HEK293 (cell line): ENCODE data around the gene MYO1E.

Source experiments
- CTCF ChIA-PET: fragments of 350-600 bp; formaldehyde crosslinking; extraction: SDS; loops from one replicate; lab custom pipeline; 2021; ENCODE audit warnings: antibody characterized with exemption; lab: Yijun Ruan, JAX
- POLR2A ChIA-PET: fragments of 300-600 bp; formaldehyde crosslinking; extraction: SDS; loops from one replicate; lab custom pipeline; 2020; ENCODE audit warnings: antibody characterized with exemption, inconsistent platforms; lab: Yijun Ruan, JAX
- H3K27ac ChIP-seq: fragments of 200-500 bp; sonication (Bioruptor generic); 2 replicates; pipeline ENCODE4 v1.5.1; 2014; ENCODE audit warnings: low read depth, low read length, control low read depth, inconsistent platforms; ENCODE audit errors: extremely low read depth
- H3K36me3 ChIP-seq, 2 experiments: fragments of 200-500 bp in 1 of 2; sonication (Bioruptor generic) in 1 of 2; 1 replicate in 1 of 2; 2 replicates in 1 of 2; pipeline ENCODE4 v1.5.1; 2014 to 2017; ENCODE audit warnings: inconsistent platforms in 2 of 2, low read length in 2 of 2; ENCODE audit not compliant: control insufficient read depth in 2 of 2, insufficient read depth in 1 of 2
- H3K4me1 ChIP-seq: fragments of 200-500 bp; sonication (Bioruptor generic); 2 replicates; pipeline ENCODE4 v1.5.1; 2014; ENCODE audit warnings: mild to moderate bottlenecking, low read length, inconsistent platforms; ENCODE audit not compliant: control insufficient read depth, insufficient read depth
- H3K4me3 ChIP-seq: 2 replicates; pipeline ENCODE4 v1.5.1; 2011; ENCODE audit warnings: low read depth, mild to moderate bottlenecking, control low read depth, low read length, moderate library complexity
- H3K9me3 ChIP-seq: fragments of 200-500 bp; sonication (Bioruptor generic); 2 replicates; pipeline ENCODE4 v1.5.1; 2014; ENCODE audit warnings: low read depth, low read length, inconsistent platforms; ENCODE audit not compliant: control insufficient read depth, insufficient read depth
- HOXC10 ChIP-seq: sonication (generic); formaldehyde crosslinking; IDR thresholded peaks from 2 replicates; pipeline ENCODE4 v1.8.1; 2023; ENCODE audit warnings: mild to moderate bottlenecking, missing genetic modification reagents
- RBAK ChIP-seq: fragments of 450-650 bp; formaldehyde crosslinking; IDR thresholded peaks from 2 replicates; pipeline ENCODE4 v1.5.1; 2016; ENCODE audit warnings: missing biosample characterization, missing genetic modification characterization
- TSHZ1 ChIP-seq: fragments of 450-650 bp; formaldehyde crosslinking; IDR thresholded peaks from 2 replicates; pipeline ENCODE4 v1.5.1; 2016; ENCODE audit warnings: missing biosample characterization, missing genetic modification characterization, borderline replicate concordance
- YY2 ChIP-seq: fragments of 450-650 bp; formaldehyde crosslinking; IDR thresholded peaks from 2 replicates; pipeline ENCODE4 v1.5.1; 2016; ENCODE audit warnings: missing biosample characterization, missing genetic modification characterization
- ZBTB1 ChIP-seq: fragments of 450-650 bp; formaldehyde crosslinking; IDR thresholded peaks from 2 replicates; pipeline ENCODE4 v1.5.1; 2016; ENCODE audit warnings: missing biosample characterization, missing genetic modification characterization
- ZBTB20 ChIP-seq: fragments of 450-650 bp; formaldehyde crosslinking; IDR thresholded peaks from 2 replicates; pipeline ENCODE4 v1.5.1; 2016; ENCODE audit warnings: missing biosample characterization, missing genetic modification characterization
- ZBTB44 ChIP-seq: fragments of 450-650 bp; IDR thresholded peaks from 2 replicates; pipeline ENCODE4 v1.5.1; 2018; ENCODE audit warnings: missing biosample characterization, mild to moderate bottlenecking, missing genetic modification characterization
- ZIC2 ChIP-seq: fragments of 450-650 bp; formaldehyde crosslinking; IDR thresholded peaks from 2 replicates; pipeline ENCODE4 v1.5.1; 2016; ENCODE audit warnings: missing biosample characterization, missing genetic modification characterization
- ZNF169 ChIP-seq: fragments of 450-650 bp; formaldehyde crosslinking; IDR thresholded peaks from 2 replicates; pipeline ENCODE4 v1.5.1; 2016; ENCODE audit warnings: missing biosample characterization, missing genetic modification characterization
- ZNF221 ChIP-seq: fragments of 450-650 bp; formaldehyde crosslinking; IDR thresholded peaks from 2 replicates; pipeline ENCODE4 v1.5.1; 2017; ENCODE audit warnings: missing biosample characterization, missing genetic modification characterization, borderline replicate concordance
- ZNF266 ChIP-seq: fragments of 450-650 bp; formaldehyde crosslinking; IDR thresholded peaks from 2 replicates; pipeline ENCODE4 v1.5.1; 2016; ENCODE audit warnings: missing biosample characterization, missing genetic modification characterization, low read depth
- ZNF398 ChIP-seq: fragments of 450-650 bp; formaldehyde crosslinking; IDR thresholded peaks from 2 replicates; pipeline ENCODE4 v1.5.1; 2017; ENCODE audit warnings: missing biosample characterization, missing genetic modification characterization
- ZNF433 ChIP-seq: fragments of 450-650 bp; formaldehyde crosslinking; IDR thresholded peaks from 2 replicates; pipeline ENCODE4 v1.5.1; 2016; ENCODE audit warnings: missing biosample characterization, missing genetic modification characterization, low read depth
- ZNF488 ChIP-seq: fragments of 450-650 bp; formaldehyde crosslinking; IDR thresholded peaks from 2 replicates; pipeline ENCODE4 v1.5.1; 2016; ENCODE audit warnings: missing biosample characterization, missing genetic modification characterization
- ZNF544 ChIP-seq: fragments of 450-650 bp; formaldehyde crosslinking; IDR thresholded peaks from 2 replicates; pipeline ENCODE4 v1.5.0; 2017; ENCODE audit warnings: missing biosample characterization, missing genetic modification characterization
- ZNF558 ChIP-seq: fragments of 450-650 bp; formaldehyde crosslinking; IDR thresholded peaks from 2 replicates; pipeline ENCODE4 v1.5.1; 2016; ENCODE audit warnings: missing biosample characterization, missing genetic modification characterization
- ZNF768 ChIP-seq: fragments of 450-650 bp; formaldehyde crosslinking; IDR thresholded peaks from 2 replicates; pipeline ENCODE4 v1.5.1; 2018; ENCODE audit warnings: missing biosample characterization, mild to moderate bottlenecking, missing genetic modification characterization
- ZXDB ChIP-seq: fragments of 450-650 bp; formaldehyde crosslinking; IDR thresholded peaks from 2 replicates; pipeline ENCODE4 v1.5.1; 2016; ENCODE audit warnings: missing biosample characterization, missing genetic modification characterization
- TF ChIP-seq, protein P1 (sequence below): fragments of 450-650 bp; formaldehyde crosslinking; conservative IDR thresholded peaks from 2 replicates; pipeline ENCODE4 v1.5.1; 2016; ENCODE audit warnings: low read depth, missing biosample characterization, missing genetic modification characterization
- TF ChIP-seq, protein P2 (sequence below): fragments of 450-650 bp; formaldehyde crosslinking; IDR thresholded peaks from 2 replicates; pipeline ENCODE4 v1.5.1; 2016; ENCODE audit warnings: missing biosample characterization, missing genetic modification characterization

Gene MYO1E

GRCh38 chr15:59150185-59150584 lies 222.5 kb downstream of the MYO1E start:
- ChIA-PET CTCF (no interaction called here), POLR2A (no interaction called here)
- peaks cover 0 to 37% of the 10 kb centered on the region in 2 experiments; a peak in 2 of 3 replicates for H3K36me3 ChIP-seq
- TF ChIP-seq ZIC2 (tag by site-specific recombination) (no peak), ZNF398 (no peak), ZBTB44 (no peak), ZBTB1 (no peak), ZNF221 (tag by site-specific recombination) (no peak), ZXDB (tag by site-specific recombination) (no peak), ZNF433 (tag by site-specific recombination) (no peak), ZNF266 (tag by site-specific recombination) (no peak), ZNF169 (tag by site-specific recombination) (no peak), TSHZ1 (tag by site-specific recombination) (no peak), ZNF768 (tag by site-specific recombination) (no peak), RBAK (no peak), ZNF558 (tag by site-specific recombination) (no peak), HOXC10 (no peak), ZBTB20 (tag by site-specific recombination) (no peak), ZNF488 (no peak), ZNF544 (tag by site-specific recombination) (no peak), YY2 (no peak)
- TF ChIP-seq, protein P1, sequence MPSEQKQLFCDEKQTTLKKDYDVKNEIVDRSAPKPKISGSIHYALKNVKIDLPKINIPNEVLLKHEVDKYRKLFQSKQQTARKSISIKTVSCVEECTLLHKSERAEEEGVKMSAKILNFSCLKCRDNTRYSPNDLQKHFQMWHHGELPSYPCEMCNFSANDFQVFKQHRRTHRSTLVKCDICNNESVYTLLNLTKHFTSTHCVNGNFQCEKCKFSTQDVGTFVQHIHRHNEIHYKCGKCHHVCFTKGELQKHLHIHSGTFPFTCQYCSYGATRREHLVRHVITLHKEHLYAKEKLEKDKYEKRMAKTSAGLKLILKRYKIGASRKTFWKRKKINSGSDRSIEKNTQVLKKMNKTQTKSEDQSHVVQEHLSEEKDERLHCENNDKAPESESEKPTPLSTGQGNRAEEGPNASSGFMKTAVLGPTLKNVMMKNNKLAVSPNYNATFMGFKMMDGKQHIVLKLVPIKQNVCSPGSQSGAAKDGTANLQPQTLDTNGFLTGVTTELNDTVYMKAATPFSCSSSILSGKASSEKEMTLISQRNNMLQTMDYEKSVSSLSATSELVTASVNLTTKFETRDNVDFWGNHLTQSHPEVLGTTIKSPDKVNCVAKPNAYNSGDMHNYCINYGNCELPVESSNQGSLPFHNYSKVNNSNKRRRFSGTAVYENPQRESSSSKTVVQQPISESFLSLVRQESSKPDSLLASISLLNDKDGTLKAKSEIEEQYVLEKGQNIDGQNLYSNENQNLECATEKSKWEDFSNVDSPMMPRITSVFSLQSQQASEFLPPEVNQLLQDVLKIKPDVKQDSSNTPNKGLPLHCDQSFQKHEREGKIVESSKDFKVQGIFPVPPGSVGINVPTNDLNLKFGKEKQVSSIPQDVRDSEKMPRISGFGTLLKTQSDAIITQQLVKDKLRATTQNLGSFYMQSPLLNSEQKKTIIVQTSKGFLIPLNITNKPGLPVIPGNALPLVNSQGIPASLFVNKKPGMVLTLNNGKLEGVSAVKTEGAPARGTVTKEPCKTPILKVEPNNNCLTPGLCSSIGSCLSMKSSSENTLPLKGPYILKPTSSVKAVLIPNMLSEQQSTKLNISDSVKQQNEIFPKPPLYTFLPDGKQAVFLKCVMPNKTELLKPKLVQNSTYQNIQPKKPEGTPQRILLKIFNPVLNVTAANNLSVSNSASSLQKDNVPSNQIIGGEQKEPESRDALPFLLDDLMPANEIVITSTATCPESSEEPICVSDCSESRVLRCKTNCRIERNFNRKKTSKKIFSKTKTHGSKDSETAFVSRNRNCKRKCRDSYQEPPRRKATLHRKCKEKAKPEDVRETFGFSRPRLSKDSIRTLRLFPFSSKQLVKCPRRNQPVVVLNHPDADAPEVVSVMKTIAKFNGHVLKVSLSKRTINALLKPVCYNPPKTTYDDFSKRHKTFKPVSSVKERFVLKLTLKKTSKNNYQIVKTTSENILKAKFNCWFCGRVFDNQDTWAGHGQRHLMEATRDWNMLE (tag by site-specific recombination) = no peak
- TF ChIP-seq, protein P2, sequence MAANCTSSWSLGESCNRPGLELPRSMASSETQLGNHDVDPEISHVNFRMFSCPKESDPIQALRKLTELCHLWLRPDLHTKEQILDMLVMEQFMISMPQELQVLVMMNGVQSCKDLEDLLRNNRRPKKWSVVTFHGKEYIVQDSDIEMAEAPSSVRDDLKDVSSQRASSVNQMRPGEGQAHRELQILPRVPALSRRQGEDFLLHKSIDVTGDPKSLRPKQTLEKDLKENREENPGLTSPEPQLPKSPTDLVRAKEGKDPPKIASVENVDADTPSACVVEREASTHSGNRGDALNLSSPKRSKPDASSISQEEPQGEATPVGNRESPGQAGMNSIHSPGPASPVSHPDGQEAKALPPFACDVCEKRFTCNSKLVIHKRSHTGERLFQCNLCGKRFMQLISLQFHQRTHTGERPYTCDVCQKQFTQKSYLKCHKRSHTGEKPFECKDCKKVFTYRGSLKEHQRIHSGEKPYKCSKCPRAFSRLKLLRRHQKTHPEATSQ (tag by site-specific recombination) = no peak
- H3K4me3 ChIP-seq = no peak overlapping the region
- H3K9me3 ChIP-seq = no peaks in the 10 kb centered on the region
- H3K27ac ChIP-seq = no peak overlapping the region
- H3K4me1 ChIP-seq = no peaks in the 10 kb centered on the region
